CD4-positive, alpha-beta memory T cell (primary cell): ENCODE data around the gene AMZ2. TPM values are rescaled to one million over a fixed set of nuclear protein-coding genes. Genes with fewer than 3 reads are reported as not detected.
"Not testable (repeated sequence)": the region's sequence is repeated elsewhere in the genome, so short reads cannot be mapped to it uniquely, and the experiment has no call there.

Experiments
- CTCF ChIA-PET: fragments of 350-600 bp; sonication (Branson Sonifier 250); formaldehyde crosslinking; loops from one replicate; lab custom pipeline; 2021; ENCODE audit warnings: inconsistent platforms; ENCODE audit not compliant: partially characterized antibody; lab: Charles Lee
- POLR2A ChIA-PET: fragments of 350-600 bp; sonication (Branson Sonifier 250); formaldehyde crosslinking; loops from one replicate; lab custom pipeline; 2021; ENCODE audit not compliant: partially characterized antibody; lab: Charles Lee
- DNase-seq, 5 donors: peaks; one replicate each; pipeline versions ENCODE4 v3.0.0 to v3.0.0-alpha.2; 2020 to 2022; ENCODE audit warnings: mixed read lengths in 1 of 5
- H3K27ac ChIP-seq: one replicate; pipeline ENCODE4 v1.7.0; 2013; ENCODE audit warnings: low read depth, low read length
- H3K27me3 ChIP-seq: 2 replicates; pipeline ENCODE4 v1.7.0; 2013; ENCODE audit warnings: mild to moderate bottlenecking, low read length, moderate library complexity; ENCODE audit not compliant: insufficient read depth
- H3K36me3 ChIP-seq: 2 replicates; pipeline ENCODE4 v1.7.0; 2013; ENCODE audit warnings: mild to moderate bottlenecking, low read length, moderate library complexity; ENCODE audit not compliant: insufficient read depth
- H3K4me1 ChIP-seq: 2 replicates; pipeline ENCODE4 v1.7.0; 2013; ENCODE audit warnings: mild to moderate bottlenecking, low read length, moderate library complexity; ENCODE audit not compliant: insufficient read depth
- H3K4me3 ChIP-seq, 2 donors: one replicate each; pipeline ENCODE4 v1.7.0; 2013; ENCODE audit warnings: low read length in 2 of 2, mild to moderate bottlenecking in 1 of 2
- H3K9me3 ChIP-seq, 2 donors: one replicate each; pipeline ENCODE4 v1.7.0; 2013; ENCODE audit warnings: low read length in 2 of 2, control low read depth in 1 of 2; ENCODE audit not compliant: control insufficient read depth in 1 of 2
- H3K27ac Mint-ChIP-seq, 7 donors: one replicate each; pipeline ENCODE4 v1.8.0; 2020 to 2021; ENCODE audit warnings: mixed read lengths in 7 of 7, mild to moderate bottlenecking in 6 of 7, inconsistent platforms in 3 of 7, moderate library complexity in 3 of 7
- H3K27me3 Mint-ChIP-seq, 2 donors: one replicate each; pipeline ENCODE4 v1.8.0; 2020 to 2021; ENCODE audit warnings: mixed read lengths in 2 of 2
- H3K36me3 Mint-ChIP-seq, 2 donors: one replicate each; pipeline ENCODE4 v1.8.0; 2020 to 2021; ENCODE audit warnings: mixed read lengths in 2 of 2, inconsistent platforms in 1 of 2, mild to moderate bottlenecking in 1 of 2
- H3K4me1 Mint-ChIP-seq, 4 donors: one replicate each; pipeline ENCODE4 v1.8.0; 2020 to 2021; ENCODE audit warnings: mixed read lengths in 4 of 4, mild to moderate bottlenecking in 1 of 4
- H3K4me3 Mint-ChIP-seq, 8 donors: one replicate each; pipeline ENCODE4 v1.8.0; 2020 to 2021; ENCODE audit warnings: mixed read lengths in 8 of 8, mild to moderate bottlenecking in 7 of 8, moderate library complexity in 6 of 8, inconsistent platforms in 3 of 8
- H3K9me3 Mint-ChIP-seq, 8 donors: one replicate each; pipeline ENCODE4 v1.8.0; 2020 to 2021; ENCODE audit warnings: mixed read lengths in 8 of 8, mild to moderate bottlenecking in 5 of 8, inconsistent platforms in 3 of 8, moderate library complexity in 1 of 8
- intact Hi-C: fragments of 100-400 bp; cut with micrococcal nuclease; formaldehyde crosslinking; loops from one replicate; pipeline ENCODE4 v1.15.1; 2023
- polyA plus RNA-seq, 2 donors: library from polyadenylated mRNA; unstranded; fragments of 300-500 nt; fragmentation: Illumina TruSeq; gene quantifications; one replicate each; pipeline ENCODE4 v1.2.3, GENCODE V29; 2021
- total RNA-seq, 2 experiments: library from RNA; stranded (reverse); gene quantifications; one replicate each; pipeline ENCODE4 v1.2.3, GENCODE V29; 2021

AMZ2 gene
- total and polyA plus RNA-seq, 4 experiments from 2014 or later, result 66.1 to 161 (median 97.8) TPM

GRCh38 chr17:68220786-68221185 is 27.1 kb upstream of the AMZ2 start:
- H3K4me3 ChIP-seq, H3K4me1 ChIP-seq, H3K27ac ChIP-seq, H3K27me3 ChIP-seq, H3K4me3 Mint-ChIP-seq, H3K27me3 Mint-ChIP-seq, H3K36me3 ChIP-seq, CTCF ChIA-PET, H3K9me3 ChIP-seq, intact Hi-C loops, H3K9me3 Mint-ChIP-seq, DNase-seq, H3K27ac Mint-ChIP-seq: not testable (repeated sequence)
- POLR2A ChIA-PET, result interaction anchor here (1.6 to 1.7 kb wide), 2 partner anchors 28 to 40 kb away, joined by 4 to 7 read pairs; partner anchors contain the start of gene AMZ2
- Mint-ChIP-seq H3K4me1 (peaks cover 18 to 33% (median 20%) of the 10 kb centered on the region in 4 donors), H3K36me3 (peaks cover 21 to 41% of the 10 kb centered on the region in 2 donors)

- Mint-ChIP-seq H3K27me3 (no peaks in the 10 kb centered on the region), H3K27ac (peak overlapping the region in 4 of 7 donors; percentile 3 to 90 (median 29)), H3K9me3 (peaks cover 0 to 3% (median 0%) of the 10 kb centered on the region in 8 donors), H3K36me3 (peaks cover 21 to 36% of the 10 kb centered on the region in 2 donors), H3K4me1 (peaks cover 16 to 33% (median 18%) of the 10 kb centered on the region in 4 donors), H3K4me3 (no peak overlapping the region)
- H3K27ac ChIP-seq, result no peak overlapping the region
- no peak overlapping the region for H3K4me3 ChIP-seq
- H3K4me1 ChIP-seq, result no peaks in the 10 kb centered on the region
- no peaks in the 10 kb centered on the region for H3K27me3 ChIP-seq
- ChIA-PET POLR2A (interaction anchor here (0.8 to 1.7 kb wide), 3 partner anchors 9 to 41 kb away, joined by 4 to 7 read pairs (median 4); partner anchors contain the start of gene AMZ2), CTCF (interaction anchor here (1.0 kb wide), 1 partner anchor 178 kb away, joined by 3 read pairs; no protein-coding TSS in a partner anchor)
- DNase-seq, result no peak
- intact Hi-C loops, result no loop called here
- H3K36me3 ChIP-seq, result no peaks in the 10 kb centered on the region
- no peaks in the 10 kb centered on the region for H3K9me3 ChIP-seq
These were observed 26.1 kb upstream of the AMZ2 start for GRCh38 chr17:68221786-68222185.

- Mint-ChIP-seq H3K27ac (peak overlapping the region in 6 of 7 donors; percentile 5 to 90 (median 66)), H3K36me3 (peaks cover 21 to 37% of the 10 kb centered on the region in 2 donors), H3K27me3 (no peaks in the 10 kb centered on the region), H3K9me3 (peaks cover 0 to 3% (median 0%) of the 10 kb centered on the region in 8 donors), H3K4me3 (no peak overlapping the region), H3K4me1 (peaks cover 17 to 36% (median 19%) of the 10 kb centered on the region in 4 donors)
- Histone ChIP-seq H3K27me3 (no peaks in the 10 kb centered on the region), H3K4me1 (no peaks in the 10 kb centered on the region), H3K27ac (no peak overlapping the region), H3K9me3 (no peaks in the 10 kb centered on the region), H3K4me3 (no peak overlapping the region), H3K36me3 (no peaks in the 10 kb centered on the region)
- intact Hi-C loops, result no loop called here
- ChIA-PET POLR2A (interaction anchor here (0.8 to 1.7 kb wide), 2 partner anchors 8 to 26 kb away, joined by 4 to 7 read pairs; partner anchors contain the start of gene AMZ2), CTCF (interaction anchor here (1.0 kb wide), 1 partner anchor 177 kb away, joined by 3 read pairs; no protein-coding TSS in a partner anchor)
- DNase-seq, result no peak
These were observed 25.2 kb upstream of the AMZ2 start for GRCh38 chr17:68222606-68223005.

- H3K27me3 ChIP-seq, H3K9me3 ChIP-seq, H3K27ac ChIP-seq, H3K4me3 Mint-ChIP-seq, DNase-seq, H3K4me1 ChIP-seq, H3K27me3 Mint-ChIP-seq, intact Hi-C loops, POLR2A ChIA-PET, H3K36me3 ChIP-seq, H3K9me3 Mint-ChIP-seq, H3K4me3 ChIP-seq: not testable (repeated sequence)
- Mint-ChIP-seq H3K4me1 (peaks cover 16 to 50% (median 26%) of the 10 kb centered on the region in 4 donors), H3K36me3 (peaks cover 15 to 35% of the 10 kb centered on the region in 2 donors), H3K27ac (peak overlapping the region in 4 of 7 donors; percentile 13 to 84 (median 32))
- CTCF ChIA-PET, result interaction anchor here (1.2 kb wide), 1 partner anchor 21 kb away, joined by 5 read pairs; no protein-coding TSS in a partner anchor
These were observed 22.8 kb upstream of the AMZ2 start for GRCh38 chr17:68225055-68225454.

- intact Hi-C loops, H3K4me3 ChIP-seq, H3K36me3 ChIP-seq, H3K27me3 Mint-ChIP-seq, H3K4me1 ChIP-seq, H3K9me3 Mint-ChIP-seq, DNase-seq, H3K27ac ChIP-seq, H3K27me3 ChIP-seq, H3K9me3 ChIP-seq: not testable (repeated sequence)
- ChIA-PET POLR2A (interaction anchor here (1.4 kb wide), 1 partner anchor 9 kb away, joined by 3 read pairs; no protein-coding TSS in a partner anchor), CTCF (interaction anchor here (1.6 kb wide), 1 partner anchor 23 kb away, joined by 3 read pairs; no protein-coding TSS in a partner anchor)
- Mint-ChIP-seq H3K36me3 (peaks cover 4 to 19% of the 10 kb centered on the region in 2 donors), H3K4me3 (peak overlapping the region in 1 of 8 donors; percentile 40), H3K27ac (peak overlapping the region; percentile 6 to 88 (median 75)), H3K4me1 (peaks cover 8 to 41% (median 20%) of the 10 kb centered on the region in 4 donors)
These were observed 19.7 kb upstream of the AMZ2 start for GRCh38 chr17:68228039-68228680.

GRCh38 chr17:68228817-68229570 is 18.8 kb upstream of the AMZ2 start:
- no peak for DNase-seq
- no peaks in the 10 kb centered on the region for H3K9me3 ChIP-seq
- no peak overlapping the region for H3K4me3 Mint-ChIP-seq
- H3K27me3 ChIP-seq, result no peaks in the 10 kb centered on the region
- H3K9me3 Mint-ChIP-seq, result no peaks in the 10 kb centered on the region
- H3K36me3 Mint-ChIP-seq, result peaks cover 4 to 18% of the 10 kb centered on the region in 2 donors
- ChIA-PET POLR2A (interaction anchor here (1.4 kb wide), 1 partner anchor 8 kb away, joined by 3 read pairs; no protein-coding TSS in a partner anchor), CTCF (interaction anchor here (1.6 kb wide), 1 partner anchor 24 kb away, joined by 3 read pairs; no protein-coding TSS in a partner anchor)
- H3K4me1 ChIP-seq, result no peaks in the 10 kb centered on the region
- peaks cover 8 to 42% (median 20%) of the 10 kb centered on the region in 4 donors for H3K4me1 Mint-ChIP-seq
- intact Hi-C loops, result no loop called here
- no peak overlapping the region for H3K27ac ChIP-seq
- peak overlapping the region in 6 of 7 donors; percentile 10 to 87 (median 58) for H3K27ac Mint-ChIP-seq
- no peak overlapping the region for H3K4me3 ChIP-seq
- H3K27me3 Mint-ChIP-seq, result no peaks in the 10 kb centered on the region
- no peaks in the 10 kb centered on the region for H3K36me3 ChIP-seq
